ENCODE data around the gene MAST4.

MAST4 gene

DNA sequence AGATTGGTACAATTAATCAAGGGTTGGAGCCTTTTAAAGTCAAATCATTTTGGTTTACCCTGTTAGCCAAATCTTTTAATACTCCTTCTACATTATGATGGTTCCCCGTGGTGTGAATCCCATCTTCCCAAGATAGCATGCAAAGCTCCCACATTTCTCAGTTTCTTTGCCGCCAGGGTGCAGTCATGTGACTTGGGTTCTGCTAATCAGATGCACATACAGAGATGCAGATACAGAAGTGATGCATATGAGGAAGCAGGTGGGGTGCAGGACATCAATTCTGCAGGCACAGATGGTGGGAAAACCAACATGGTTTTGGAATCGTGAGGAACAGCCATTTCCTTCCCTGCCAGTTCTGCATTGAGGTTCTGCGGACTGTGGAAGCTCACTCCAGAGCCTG lies 8.4 kb upstream of the MAST4 start:
- TF ChIP-seq, protein P1, sequence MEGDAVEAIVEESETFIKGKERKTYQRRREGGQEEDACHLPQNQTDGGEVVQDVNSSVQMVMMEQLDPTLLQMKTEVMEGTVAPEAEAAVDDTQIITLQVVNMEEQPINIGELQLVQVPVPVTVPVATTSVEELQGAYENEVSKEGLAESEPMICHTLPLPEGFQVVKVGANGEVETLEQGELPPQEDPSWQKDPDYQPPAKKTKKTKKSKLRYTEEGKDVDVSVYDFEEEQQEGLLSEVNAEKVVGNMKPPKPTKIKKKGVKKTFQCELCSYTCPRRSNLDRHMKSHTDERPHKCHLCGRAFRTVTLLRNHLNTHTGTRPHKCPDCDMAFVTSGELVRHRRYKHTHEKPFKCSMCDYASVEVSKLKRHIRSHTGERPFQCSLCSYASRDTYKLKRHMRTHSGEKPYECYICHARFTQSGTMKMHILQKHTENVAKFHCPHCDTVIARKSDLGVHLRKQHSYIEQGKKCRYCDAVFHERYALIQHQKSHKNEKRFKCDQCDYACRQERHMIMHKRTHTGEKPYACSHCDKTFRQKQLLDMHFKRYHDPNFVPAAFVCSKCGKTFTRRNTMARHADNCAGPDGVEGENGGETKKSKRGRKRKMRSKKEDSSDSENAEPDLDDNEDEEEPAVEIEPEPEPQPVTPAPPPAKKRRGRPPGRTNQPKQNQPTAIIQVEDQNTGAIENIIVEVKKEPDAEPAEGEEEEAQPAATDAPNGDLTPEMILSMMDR (IDR thresholded peaks at IDR 0.05; ENCODE audit: low read length), result no peak
- no peak for TF ChIP-seq EZH2 (optimal IDR thresholded peaks at IDR 0.05; ENCODE audit: low read depth, low read length)
- no peak for TF ChIP-seq EZH2phosphoT487 (IDR thresholded peaks at IDR 0.05; ENCODE audit: low read length)
- Histone ChIP-seq H3K4me2 (ENCODE audit: low read depth, low read length) (no peak overlapping the region), H3K4me1 (ENCODE audit: low read length) (no peaks in the 10 kb centered on the region), H2AFZ (ENCODE audit: low read length) (no peak overlapping the region), H3K79me2 (ENCODE audit: low read length) (no peaks in the 10 kb centered on the region), H4K20me1 (ENCODE audit: insufficient read depth, low read length) (no peaks in the 10 kb centered on the region), H3K27ac (ENCODE audit: low read length) (no peak overlapping the region), H3F3A (ENCODE audit: insufficient read depth, low read length) (no peaks in the 10 kb centered on the region), H3K36me3 (replicated peaks; ENCODE audit: insufficient read depth, low read length) (no peaks in the 10 kb centered on the region), H3K9me3 (replicated peaks; ENCODE audit: insufficient read depth, low read length) (no peaks in the 10 kb centered on the region), H3K27me3 (replicated peaks; ENCODE audit: insufficient read depth, low read length) (no peaks in the 10 kb centered on the region), H3K9me2 (replicated peaks; ENCODE audit: insufficient read depth, low read length) (no peaks in the 10 kb centered on the region), H3K9ac (ENCODE audit: low read length) (no peak overlapping the region), H3K4me3 (ENCODE audit: low read length) (no peak overlapping the region)
- DNase-seq, result no peak

- no peak for TF ChIP-seq EZH2 (optimal IDR thresholded peaks at IDR 0.05; ENCODE audit: low read depth, low read length)
- TF ChIP-seq, protein P1 (IDR thresholded peaks at IDR 0.05; ENCODE audit: low read length), result no peak
- no peak for TF ChIP-seq EZH2phosphoT487 (IDR thresholded peaks at IDR 0.05; ENCODE audit: low read length)
- DNase-seq, result peak; percentile 31
- Histone ChIP-seq H3K36me3 (replicated peaks; ENCODE audit: insufficient read depth, low read length) (no peaks in the 10 kb centered on the region), H3K9me3 (replicated peaks; ENCODE audit: insufficient read depth, low read length) (no peaks in the 10 kb centered on the region), H3F3A (ENCODE audit: insufficient read depth, low read length) (no peaks in the 10 kb centered on the region), H3K4me1 (ENCODE audit: low read length) (peaks cover 3% of the 10 kb centered on the region; the same call in 1 of the 2 replicates), H2AFZ (ENCODE audit: low read length) (peak overlapping the region; percentile 84), H3K9ac (ENCODE audit: low read length) (peak overlapping the region; percentile 55; the same call in 1 of the 2 replicates), H3K4me3 (ENCODE audit: low read length) (peak overlapping the region; percentile 66), H3K27ac (ENCODE audit: low read length) (no peak overlapping the region), H3K4me2 (ENCODE audit: low read depth, low read length) (peak overlapping the region; percentile 94), H3K79me2 (ENCODE audit: low read length) (no peaks in the 10 kb centered on the region), H3K9me2 (replicated peaks; ENCODE audit: insufficient read depth, low read length) (no peaks in the 10 kb centered on the region), H4K20me1 (ENCODE audit: insufficient read depth, low read length) (no peaks in the 10 kb centered on the region), H3K27me3 (replicated peaks; ENCODE audit: insufficient read depth, low read length) (peaks cover 6% of the 10 kb centered on the region; the same call in 1 of the 2 replicates)
Measured at GRCh38 chr5:66596636-66597182, 516 bp downstream of the MAST4 start.

GRCh38 chr5:66597183-66597757 lies 1.1 kb downstream of the MAST4 start:
- peak overlapping the region; percentile 66 for H3K4me3 ChIP-seq (ENCODE audit: low read length)
- H3K27me3 ChIP-seq (replicated peaks; ENCODE audit: insufficient read depth, low read length), result peaks cover 6% of the 10 kb centered on the region; the same call in 1 of the 2 replicates
- no peaks in the 10 kb centered on the region for H3K9me3 ChIP-seq (replicated peaks; ENCODE audit: insufficient read depth, low read length)
- no peaks in the 10 kb centered on the region for H3F3A ChIP-seq (ENCODE audit: insufficient read depth, low read length)
- H4K20me1 ChIP-seq (ENCODE audit: insufficient read depth, low read length), result no peaks in the 10 kb centered on the region
- no peaks in the 10 kb centered on the region for H3K9me2 ChIP-seq (replicated peaks; ENCODE audit: insufficient read depth, low read length)
- H2AFZ ChIP-seq (ENCODE audit: low read length), result peak overlapping the region; percentile 84
- H3K27ac ChIP-seq (ENCODE audit: low read length), result no peak overlapping the region
- TF ChIP-seq EZH2 (optimal IDR thresholded peaks at IDR 0.05; ENCODE audit: low read depth, low read length) (no peak), EZH2phosphoT487 (IDR thresholded peaks at IDR 0.05; ENCODE audit: low read length) (no peak)
- TF ChIP-seq, protein P1 (IDR thresholded peaks at IDR 0.05; ENCODE audit: low read length), result no peak
- peak overlapping the region; percentile 10; the same call in 1 of the 2 replicates for H3K9ac ChIP-seq (ENCODE audit: low read length)
- H3K4me2 ChIP-seq (ENCODE audit: low read depth, low read length), result peak overlapping the region; percentile 94
- no peaks in the 10 kb centered on the region for H3K79me2 ChIP-seq (ENCODE audit: low read length)
- peaks cover 3% of the 10 kb centered on the region; the same call in 1 of the 2 replicates for H3K4me1 ChIP-seq (ENCODE audit: low read length)
- no peak for DNase-seq
- H3K36me3 ChIP-seq (replicated peaks; ENCODE audit: insufficient read depth, low read length), result no peaks in the 10 kb centered on the region

Measured in MM.1S (cell line).